Measurements from ENCODE around the gene NCK2. TPM values are rescaled to one million over a fixed set of nuclear protein-coding genes. Genes with fewer than 3 reads are reported as not detected.

NCK2 gene
- total RNA-seq, 3 donors from 2014 or later: 52.2 to 66.4 (median 57.6) TPM

DNA sequence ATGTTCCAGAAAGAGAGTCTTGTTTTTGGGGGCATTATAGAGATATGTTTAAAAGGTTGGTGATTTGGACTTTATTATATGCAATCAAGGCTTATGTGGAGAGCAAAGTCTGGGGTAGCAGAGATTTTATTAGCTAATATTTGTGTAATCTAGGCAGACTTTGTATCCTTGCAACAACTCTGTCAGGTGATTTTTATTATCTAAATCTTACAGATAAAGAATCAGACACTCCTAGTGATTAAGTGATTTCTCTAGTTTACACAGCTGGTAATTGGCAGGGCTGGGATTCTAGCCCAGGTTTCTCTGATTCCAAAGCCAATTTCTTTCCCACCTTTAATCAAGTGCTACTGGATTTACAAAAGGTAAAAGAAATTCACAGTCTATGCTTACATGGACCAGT is 33.3 kb upstream of the NCK2 start:
- DNase-seq (peak in 1 of 3 donors; percentile 35), ATAC-seq (peak; percentile 87)
- no peak for TF ChIP-seq CTCF (IDR thresholded peaks at IDR 0.05)
- Histone ChIP-seq H3K4me3 (no peak overlapping the region), H3K9me3 (no peaks in the 10 kb centered on the region), H3K4me1 (ENCODE audit: low read depth) (peaks cover 3% of the 10 kb centered on the region), H3K36me3 (ENCODE audit: low read depth) (no peaks in the 10 kb centered on the region)
- intact Hi-C loops (cut with DNase I, micrococcal nuclease): no loop called here

DNA sequence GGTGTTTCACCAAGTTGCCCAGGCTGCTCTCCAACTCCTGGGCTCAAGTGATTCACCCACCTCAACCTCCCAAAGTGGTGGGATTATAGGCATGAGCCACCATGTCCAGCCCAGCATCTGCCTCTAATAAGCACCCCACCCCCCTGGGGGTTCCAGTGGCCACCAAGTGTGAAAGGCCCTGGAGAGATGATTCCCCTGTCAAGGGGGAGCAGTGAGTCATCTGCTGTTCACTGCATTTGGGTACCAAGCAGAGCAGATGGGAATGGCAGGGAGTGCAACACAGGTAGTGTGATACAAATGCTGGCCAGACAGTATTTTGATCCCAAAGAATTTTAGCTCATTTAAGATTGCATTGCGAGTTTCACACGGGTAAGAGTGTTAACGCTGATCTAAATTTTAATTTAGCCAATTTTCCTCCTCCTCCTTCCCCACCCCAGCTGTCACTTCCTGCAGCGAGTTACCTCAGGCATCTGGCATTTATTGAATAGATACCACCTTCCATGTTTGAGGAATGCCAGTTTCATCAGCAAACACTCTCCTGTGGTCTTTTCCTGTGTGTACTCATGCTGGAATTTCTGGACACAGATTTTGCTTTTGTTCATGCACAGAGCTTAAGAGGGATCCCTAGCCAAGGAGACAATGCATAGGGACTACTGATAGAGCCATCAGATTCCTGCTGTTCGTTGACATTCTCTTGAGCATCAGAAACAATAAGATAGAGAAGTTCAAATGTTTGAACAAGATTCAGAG is 32.4 kb upstream of the NCK2 start:
- TF ChIP-seq CTCF (IDR thresholded peaks at IDR 0.05): no peak
- Histone ChIP-seq H3K36me3 (ENCODE audit: low read depth) (no peaks in the 10 kb centered on the region), H3K4me1 (ENCODE audit: low read depth) (peaks cover 3% of the 10 kb centered on the region), H3K4me3 (no peak overlapping the region), H3K9me3 (no peaks in the 10 kb centered on the region)
- ATAC-seq (no peak), DNase-seq (no peak)
- intact Hi-C loops (cut with DNase I, micrococcal nuclease): no loop called here

DNA sequence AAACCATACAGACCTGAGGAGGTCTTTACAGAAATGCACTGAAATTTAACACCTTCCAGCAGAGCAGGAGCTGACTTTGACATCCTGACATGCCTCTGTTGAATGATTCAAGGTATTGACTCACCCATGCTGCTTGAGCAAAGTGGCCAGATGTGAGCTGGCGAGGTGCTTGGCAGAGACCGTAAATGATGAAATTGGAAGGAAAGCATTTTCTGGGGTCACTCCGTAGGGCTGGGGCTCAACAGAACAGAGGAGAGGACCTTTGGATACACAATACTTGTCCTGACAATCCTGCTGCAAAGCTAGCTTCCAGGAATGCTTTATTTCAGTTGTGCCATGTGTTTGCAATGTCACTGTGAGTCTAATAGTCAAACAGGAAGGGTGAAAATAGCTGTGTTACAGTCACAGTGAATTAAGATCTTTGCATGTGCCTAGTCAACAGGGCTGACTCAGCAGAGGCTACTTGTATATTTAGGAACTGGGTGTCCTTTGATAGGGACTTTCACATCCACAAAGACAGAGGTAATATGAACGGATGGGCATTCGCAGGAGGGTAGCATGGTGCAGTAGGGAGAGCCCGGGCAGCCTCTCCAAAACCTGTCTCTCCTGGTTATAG is 31.6 kb upstream of the NCK2 start:
- intact Hi-C loops (cut with DNase I, micrococcal nuclease): no loop called here
- TF ChIP-seq CTCF (IDR thresholded peaks at IDR 0.05): no peak
- Histone ChIP-seq H3K9me3 (no peaks in the 10 kb centered on the region), H3K4me1 (ENCODE audit: low read depth) (peaks cover 3% of the 10 kb centered on the region), H3K36me3 (ENCODE audit: low read depth) (no peaks in the 10 kb centered on the region), H3K4me3 (no peak overlapping the region)
- DNase-seq (no peak), ATAC-seq (no peak)

DNA sequence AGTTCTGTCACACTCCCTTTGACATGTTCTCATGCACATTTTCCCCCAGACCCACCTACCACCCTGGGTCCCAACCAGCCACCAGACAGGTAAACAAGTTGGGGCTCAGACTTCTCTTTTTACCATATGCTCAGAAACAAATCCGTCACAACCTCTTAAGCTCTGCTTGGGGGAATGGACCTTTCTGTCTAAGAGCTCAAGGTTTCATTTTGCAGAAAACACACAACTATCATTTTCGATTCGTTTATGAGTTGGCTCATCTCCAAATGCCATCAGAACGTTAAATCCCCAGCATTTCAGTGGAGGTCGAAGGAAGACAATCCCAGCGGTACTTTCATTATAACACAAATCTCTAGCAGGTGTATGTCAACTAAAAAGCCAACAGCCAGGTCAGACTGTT is 30.6 kb upstream of the NCK2 start:
- no peak overlapping the region for H3K4me3 ChIP-seq
- no peak for TF ChIP-seq CTCF (IDR thresholded peaks at IDR 0.05)
- intact Hi-C loops (cut with DNase I, micrococcal nuclease): no loop called here
- H3K36me3 ChIP-seq (ENCODE audit: low read depth): no peaks in the 10 kb centered on the region
- ATAC-seq (no peak), DNase-seq (no peak)
- H3K4me1 ChIP-seq (ENCODE audit: low read depth): peaks cover 3% of the 10 kb centered on the region
- H3K9me3 ChIP-seq: no peaks in the 10 kb centered on the region

DNA sequence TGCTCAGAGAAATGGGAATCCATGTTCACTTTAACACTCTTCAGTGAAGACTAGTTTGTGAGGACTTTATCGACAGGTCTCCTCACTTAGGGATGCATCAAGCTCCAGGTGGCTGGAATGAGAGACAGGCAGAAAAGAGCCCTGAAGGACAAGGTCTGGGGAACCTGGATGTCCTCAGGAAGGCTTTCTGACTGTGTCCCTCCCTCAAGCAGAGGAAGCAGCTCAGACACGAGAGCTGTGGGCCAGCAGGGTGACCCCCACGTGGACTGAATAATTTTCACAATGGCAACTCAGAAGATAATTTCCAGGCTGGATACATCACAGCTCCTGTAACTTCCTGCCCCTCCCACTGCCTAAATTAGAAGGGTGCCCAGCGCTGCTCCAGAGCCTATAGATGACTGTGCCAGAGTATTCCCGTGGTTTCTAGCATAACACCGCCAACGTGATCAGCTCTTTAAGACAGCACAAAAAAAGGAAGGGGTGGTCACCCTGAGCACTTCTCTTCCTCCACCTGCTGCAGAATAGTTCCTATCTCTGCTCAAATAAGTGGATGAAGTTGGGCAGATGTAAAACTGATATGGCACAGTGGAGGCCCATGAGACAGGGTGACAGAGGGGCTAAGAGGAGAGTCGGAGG is 25.7 kb upstream of the NCK2 start:
- no peaks in the 10 kb centered on the region for H3K4me1 ChIP-seq (ENCODE audit: low read depth)
- H3K9me3 ChIP-seq: no peaks in the 10 kb centered on the region
- H3K4me3 ChIP-seq: no peak overlapping the region
- TF ChIP-seq CTCF (IDR thresholded peaks at IDR 0.05): no peak
- DNase-seq (no peak), ATAC-seq (no peak)
- H3K36me3 ChIP-seq (ENCODE audit: low read depth): no peaks in the 10 kb centered on the region
- intact Hi-C loops (cut with DNase I, micrococcal nuclease): no loop called here
